Neural cell (in vitro differentiated cells): ENCODE measurements around the gene ACER1. TPM values are rescaled to one million over a fixed set of nuclear protein-coding genes. Genes with fewer than 3 reads are reported as not detected.
"Not testable (repeated sequence)": the region's sequence is repeated elsewhere in the genome, so short reads cannot be mapped to it uniquely, and the experiment has no call there.

ENCODE experiments used
- H2AFZ ChIP-seq: fragments of 200-600, 300-800 bp; sonication (generic), shearing (Covaris generic); 2 replicates; pipeline ENCODE4 v1.6.0; 2014; ENCODE audit warnings: low read depth, mild to moderate bottlenecking, antibody characterized with exemption, low read length, moderate library complexity
- H3F3A ChIP-seq: fragments of 200-600 bp; shearing (Covaris generic); 2 replicates; pipeline ENCODE4 v1.6.1; 2016; ENCODE audit warnings: mild to moderate bottlenecking, moderate library complexity, mixed read lengths, antibody characterized with exemption, low read length; ENCODE audit not compliant: insufficient read depth, poor library complexity, severe bottlenecking
- H3K27ac ChIP-seq: fragments of 200-600, 300-800 bp; sonication (generic), shearing (Covaris generic); 2 replicates; pipeline ENCODE4 v1.5.1; 2014; ENCODE audit warnings: mild to moderate bottlenecking, low read length, moderate library complexity
- H3K27me3 ChIP-seq: fragments of 300-800, 200-600 bp; sonication (generic), shearing (Covaris generic); 2 replicates; pipeline ENCODE4 v1.6.0; 2014; ENCODE audit warnings: mild to moderate bottlenecking, low read depth, low read length, moderate library complexity; ENCODE audit not compliant: insufficient read depth
- H3K36me3 ChIP-seq: fragments of 300-800, 200-600 bp; sonication (generic), shearing (Covaris generic); 2 replicates; pipeline ENCODE4 v1.5.1; 2014; ENCODE audit warnings: mild to moderate bottlenecking, antibody characterized with exemption, low read length, moderate library complexity; ENCODE audit not compliant: insufficient read depth
- H3K4me2 ChIP-seq: fragments of 300-800, 200-600 bp; sonication (generic), shearing (Covaris generic); 2 replicates; pipeline ENCODE4 v1.6.0; 2014; ENCODE audit warnings: mild to moderate bottlenecking, low read length
- H3K4me3 ChIP-seq: fragments of 300-800, 200-600 bp; sonication (generic), shearing (Covaris generic); 2 replicates; pipeline ENCODE4 v1.5.1; 2014; ENCODE audit warnings: mild to moderate bottlenecking, low read length, moderate library complexity
- H3K79me2 ChIP-seq: fragments of 200-600 bp; shearing (Covaris generic); replicated peaks from 2 replicates; pipeline ENCODE4 v1.6.0; 2014; ENCODE audit warnings: mild to moderate bottlenecking, low read length, moderate library complexity; ENCODE audit not compliant: insufficient read depth
- H3K9ac ChIP-seq: fragments of 300-800, 200-600 bp; sonication (generic), shearing (Covaris generic); 2 replicates; pipeline ENCODE4 v1.6.1; 2016; ENCODE audit warnings: mild to moderate bottlenecking, low read length, mixed read lengths
- H3K9me2 ChIP-seq: fragments of 200-600 bp; shearing (Covaris generic); 2 replicates; pipeline ENCODE4 v1.6.1; 2016; ENCODE audit warnings: mild to moderate bottlenecking, low read length, mixed read lengths; ENCODE audit not compliant: insufficient read depth
- H3K9me3 ChIP-seq: fragments of 200-600, 300-800 bp; sonication (generic), shearing (Covaris generic); 2 replicates; pipeline ENCODE4 v1.6.1; 2016; ENCODE audit warnings: mild to moderate bottlenecking, mixed run types, low read length, moderate library complexity, mixed read lengths
- H4K20me1 ChIP-seq: fragments of 200-600 bp; shearing (Covaris generic); 2 replicates; pipeline ENCODE4 v1.6.1; 2016; ENCODE audit warnings: mild to moderate bottlenecking, mixed run types; ENCODE audit not compliant: insufficient read depth
- EP300 ChIP-seq: fragments of 450-650 bp; conservative IDR thresholded peaks from 2 replicates; pipeline ENCODE4 v1.6.1; 2014; ENCODE audit warnings: antibody characterized with exemption, mild to moderate bottlenecking, moderate library complexity; ENCODE audit not compliant: poor library complexity, severe bottlenecking
- EZH2 ChIP-seq: fragments of 200-600, 300-800 bp; shearing (Covaris generic), sonication (generic); IDR thresholded peaks from 2 replicates; pipeline ENCODE4 v1.6.1; 2014; ENCODE audit warnings: antibody characterized with exemption, low read length, borderline replicate concordance, mild to moderate bottlenecking; ENCODE audit not compliant: insufficient read depth, poor library complexity, severe bottlenecking
- MXI1 ChIP-seq: fragments of 450-650 bp; conservative IDR thresholded peaks from 2 replicates; pipeline ENCODE4 v1.6.1; 2014; ENCODE audit warnings: antibody characterized with exemption, mild to moderate bottlenecking; ENCODE audit not compliant: poor library complexity, severe bottlenecking
- POLR2AphosphoS5 ChIP-seq: IDR thresholded peaks from 2 replicates; pipeline ENCODE4 v1.6.1; 2012
- RAD21 ChIP-seq: fragments of 450-650 bp; conservative IDR thresholded peaks from 2 replicates; pipeline ENCODE4 v1.6.1; 2014; ENCODE audit warnings: antibody characterized with exemption, mild to moderate bottlenecking, moderate library complexity
- SMC3 ChIP-seq: fragments of 450-650 bp; conservative IDR thresholded peaks from 2 replicates; pipeline ENCODE4 v1.6.1; 2014; ENCODE audit warnings: antibody characterized with exemption, mild to moderate bottlenecking, moderate library complexity; ENCODE audit not compliant: poor library complexity
- TAF1 ChIP-seq: IDR thresholded peaks from 2 replicates; pipeline ENCODE4 v1.6.1; 2012; ENCODE audit warnings: low read depth
- polyA plus RNA-seq: library from polyadenylated mRNA; depleted of rRNA; stranded (reverse); fragments of >200 nt; gene quantifications from 2 replicates; pipeline ENCODE4 v1.2.3, GENCODE V29; 2014
- TF ChIP-seq, protein P1 (sequence below): IDR thresholded peaks from 2 replicates; pipeline ENCODE4 v1.6.1; 2012; ENCODE audit warnings: borderline replicate concordance
- TF ChIP-seq, protein P2 (sequence below): fragments of 450-650 bp; IDR thresholded peaks from 2 replicates; pipeline ENCODE4 v1.5.1; 2014; ENCODE audit warnings: antibody characterized with exemption, mild to moderate bottlenecking, moderate library complexity; ENCODE audit not compliant: poor library complexity, severe bottlenecking

The ACER1 gene
- polyA plus RNA-seq, 1 donor from 2014 or later, result not detected

DNA sequence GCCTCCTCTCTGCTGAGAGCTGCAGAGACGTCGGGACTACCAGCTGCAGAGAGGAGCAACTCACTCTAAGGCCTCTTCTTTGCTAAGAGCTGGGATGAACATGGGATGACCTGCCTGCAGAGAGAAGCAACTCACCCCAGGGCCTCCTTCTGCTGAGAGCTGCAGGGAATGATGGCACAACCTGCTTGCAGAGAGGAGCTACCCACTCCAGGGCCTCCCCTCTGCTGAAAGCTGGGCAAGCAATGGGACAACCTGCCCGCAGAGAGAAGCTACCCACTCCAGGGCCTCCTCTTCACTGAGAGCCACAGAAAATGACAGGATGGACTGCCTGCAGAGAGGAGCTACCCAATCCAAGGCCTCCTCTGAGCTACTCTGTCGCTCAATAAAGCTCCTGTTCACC lies 46.7 kb downstream of the ACER1 start:
- H4K20me1 ChIP-seq, result no peaks in the 10 kb centered on the region
- H3K9me2 ChIP-seq, result no peaks in the 10 kb centered on the region
- no peaks in the 10 kb centered on the region for H3K27me3 ChIP-seq
- H3K4me3 ChIP-seq, result no peak overlapping the region
- H3K27ac ChIP-seq, result no peak overlapping the region
- no peak overlapping the region for H3K9ac ChIP-seq
- no peaks in the 10 kb centered on the region for H3K36me3 ChIP-seq
- H2AFZ ChIP-seq, result no peak overlapping the region
- TF ChIP-seq, protein P1, sequence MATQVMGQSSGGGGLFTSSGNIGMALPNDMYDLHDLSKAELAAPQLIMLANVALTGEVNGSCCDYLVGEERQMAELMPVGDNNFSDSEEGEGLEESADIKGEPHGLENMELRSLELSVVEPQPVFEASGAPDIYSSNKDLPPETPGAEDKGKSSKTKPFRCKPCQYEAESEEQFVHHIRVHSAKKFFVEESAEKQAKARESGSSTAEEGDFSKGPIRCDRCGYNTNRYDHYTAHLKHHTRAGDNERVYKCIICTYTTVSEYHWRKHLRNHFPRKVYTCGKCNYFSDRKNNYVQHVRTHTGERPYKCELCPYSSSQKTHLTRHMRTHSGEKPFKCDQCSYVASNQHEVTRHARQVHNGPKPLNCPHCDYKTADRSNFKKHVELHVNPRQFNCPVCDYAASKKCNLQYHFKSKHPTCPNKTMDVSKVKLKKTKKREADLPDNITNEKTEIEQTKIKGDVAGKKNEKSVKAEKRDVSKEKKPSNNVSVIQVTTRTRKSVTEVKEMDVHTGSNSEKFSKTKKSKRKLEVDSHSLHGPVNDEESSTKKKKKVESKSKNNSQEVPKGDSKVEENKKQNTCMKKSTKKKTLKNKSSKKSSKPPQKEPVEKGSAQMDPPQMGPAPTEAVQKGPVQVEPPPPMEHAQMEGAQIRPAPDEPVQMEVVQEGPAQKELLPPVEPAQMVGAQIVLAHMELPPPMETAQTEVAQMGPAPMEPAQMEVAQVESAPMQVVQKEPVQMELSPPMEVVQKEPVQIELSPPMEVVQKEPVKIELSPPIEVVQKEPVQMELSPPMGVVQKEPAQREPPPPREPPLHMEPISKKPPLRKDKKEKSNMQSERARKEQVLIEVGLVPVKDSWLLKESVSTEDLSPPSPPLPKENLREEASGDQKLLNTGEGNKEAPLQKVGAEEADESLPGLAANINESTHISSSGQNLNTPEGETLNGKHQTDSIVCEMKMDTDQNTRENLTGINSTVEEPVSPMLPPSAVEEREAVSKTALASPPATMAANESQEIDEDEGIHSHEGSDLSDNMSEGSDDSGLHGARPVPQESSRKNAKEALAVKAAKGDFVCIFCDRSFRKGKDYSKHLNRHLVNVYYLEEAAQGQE, result no peak
- TF ChIP-seq RAD21, result no peak
- TF ChIP-seq EP300, result no peak
- TF ChIP-seq EZH2, result no peak
- TF ChIP-seq, protein P2, sequence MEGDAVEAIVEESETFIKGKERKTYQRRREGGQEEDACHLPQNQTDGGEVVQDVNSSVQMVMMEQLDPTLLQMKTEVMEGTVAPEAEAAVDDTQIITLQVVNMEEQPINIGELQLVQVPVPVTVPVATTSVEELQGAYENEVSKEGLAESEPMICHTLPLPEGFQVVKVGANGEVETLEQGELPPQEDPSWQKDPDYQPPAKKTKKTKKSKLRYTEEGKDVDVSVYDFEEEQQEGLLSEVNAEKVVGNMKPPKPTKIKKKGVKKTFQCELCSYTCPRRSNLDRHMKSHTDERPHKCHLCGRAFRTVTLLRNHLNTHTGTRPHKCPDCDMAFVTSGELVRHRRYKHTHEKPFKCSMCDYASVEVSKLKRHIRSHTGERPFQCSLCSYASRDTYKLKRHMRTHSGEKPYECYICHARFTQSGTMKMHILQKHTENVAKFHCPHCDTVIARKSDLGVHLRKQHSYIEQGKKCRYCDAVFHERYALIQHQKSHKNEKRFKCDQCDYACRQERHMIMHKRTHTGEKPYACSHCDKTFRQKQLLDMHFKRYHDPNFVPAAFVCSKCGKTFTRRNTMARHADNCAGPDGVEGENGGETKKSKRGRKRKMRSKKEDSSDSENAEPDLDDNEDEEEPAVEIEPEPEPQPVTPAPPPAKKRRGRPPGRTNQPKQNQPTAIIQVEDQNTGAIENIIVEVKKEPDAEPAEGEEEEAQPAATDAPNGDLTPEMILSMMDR, result no peak
- no peak for TF ChIP-seq POLR2AphosphoS5
- no peak for TF ChIP-seq MXI1
- TF ChIP-seq TAF1, result no peak
- TF ChIP-seq SMC3, result no peak
- peaks cover 11% of the 10 kb centered on the region for H3K9me3 ChIP-seq
- H3F3A ChIP-seq, result no peaks in the 10 kb centered on the region
- no peak overlapping the region for H3K4me2 ChIP-seq
- no peaks in the 10 kb centered on the region for H3K79me2 ChIP-seq

- H3K4me2 ChIP-seq, H3K9ac ChIP-seq, H3F3A ChIP-seq, H2AFZ ChIP-seq, H3K9me2 ChIP-seq, H3K9me3 ChIP-seq, H4K20me1 ChIP-seq, H3K36me3 ChIP-seq, H3K27me3 ChIP-seq, H3K27ac ChIP-seq, H3K4me3 ChIP-seq: not testable (repeated sequence)
- H3K79me2 ChIP-seq, result peaks cover 20% of the 10 kb centered on the region
These were observed 51.0 kb downstream of the ACER1 start for GRCh38 chr19:6282393-6282792.

- Histone ChIP-seq H3K27me3 (no peaks in the 10 kb centered on the region), H3K9me3 (no peaks in the 10 kb centered on the region), H2AFZ (no peak within 1 kb of the TSS), H3K4me3 (peak within 1 kb of the TSS; percentile 91), H3F3A (no peaks in the 10 kb centered on the region), H4K20me1 (no peaks in the 10 kb centered on the region), H3K9ac (peak within 1 kb of the TSS; percentile 90), H3K79me2 (peaks cover 43% of the 10 kb centered on the region), H3K9me2 (no peaks in the 10 kb centered on the region), H3K4me2 (peak within 1 kb of the TSS; percentile 78), H3K36me3 (no peaks in the 10 kb centered on the region), H3K27ac (peak within 1 kb of the TSS; percentile 58)
- TF ChIP-seq, protein P2, result peak; percentile 72
- TF ChIP-seq RAD21, result peak; percentile 55
- TF ChIP-seq EZH2, result no peak
- TF ChIP-seq MXI1, result peak; percentile 83
- peak; percentile 59 for TF ChIP-seq POLR2AphosphoS5
- TF ChIP-seq SMC3, result peak; percentile 71
These were observed 53.4 kb downstream of the ACER1 start, which contains the start of gene MLLT1 for GRCh38 chr19:6279931-6280591. Gene MLLT1, minus strand, starts transcription at chr19:6279975. Its CDS starts 191 bp downstream, at chr19:6279784.
